Body of pancreas (tissue), 4 donors: ENCODE data around the gene SNRPA1.

ENCODE experiments used
- POLR2A ChIP-seq, 3 donors: fragments of 450-650 bp; IDR thresholded peaks; one replicate each; pipeline ENCODE4 v1.6.1; 2016; ENCODE audit warnings: antibody characterized with exemption in 3 of 3, mild to moderate bottlenecking in 2 of 3
- TF ChIP-seq, protein P1 (sequence below), 7 experiments: fragments of 450-650 bp in 4 of 7; fragments of 200-600 bp in 3 of 7; sonication (generic) in 3 of 7; IDR thresholded peaks; one replicate each; pipeline ENCODE4 v1.5.1; 2016 to 2019; ENCODE audit warnings: antibody characterized with exemption in 7 of 7

DNA sequence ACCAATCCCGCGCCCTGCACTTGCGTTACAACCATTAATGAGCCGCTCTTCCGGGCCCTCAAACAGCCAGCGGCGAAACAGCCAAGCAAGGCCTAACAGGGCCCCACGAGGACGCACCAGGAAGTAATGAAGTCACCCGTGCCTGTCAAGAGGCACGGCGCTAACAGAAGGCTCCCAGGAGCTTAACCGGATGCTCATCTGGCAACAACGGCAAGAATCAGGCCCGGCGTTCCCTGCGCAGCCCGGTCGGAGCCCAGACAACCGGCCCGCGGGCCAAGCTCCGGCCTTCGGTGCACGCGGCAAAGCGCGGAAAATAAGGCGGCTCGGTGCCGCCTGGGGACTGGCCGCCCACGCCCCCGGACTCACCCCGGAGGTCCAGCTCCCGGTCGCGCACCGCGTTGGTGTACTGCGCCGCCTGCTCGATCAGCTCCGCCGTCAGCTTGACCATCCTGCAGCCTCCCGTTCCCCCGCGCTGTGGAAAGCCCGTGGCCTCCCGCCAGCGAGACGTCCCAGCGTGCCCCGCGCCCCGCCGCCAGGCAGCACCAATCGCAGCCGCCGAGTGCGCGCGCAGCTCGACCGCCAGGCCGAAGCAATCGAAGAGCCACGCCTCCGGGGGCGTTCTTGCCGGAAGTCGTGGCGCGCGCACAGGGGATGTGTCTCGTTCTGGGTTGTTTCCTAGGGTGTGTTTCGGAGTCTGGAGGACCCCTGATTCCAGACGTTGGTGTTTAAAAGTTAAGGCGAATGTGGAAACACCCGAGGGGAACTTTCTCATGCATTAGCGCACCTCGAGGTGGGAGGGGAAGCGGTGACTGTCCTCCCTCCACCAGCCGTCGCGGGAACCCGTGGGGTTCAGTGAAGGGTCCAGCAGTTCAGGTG, at the start of gene SNRPA1:
- TF ChIP-seq POLR2A (IDR thresholded peaks at IDR 0.05) = peak; percentile 85 to 93 (median 90)
- TF ChIP-seq, protein P1, sequence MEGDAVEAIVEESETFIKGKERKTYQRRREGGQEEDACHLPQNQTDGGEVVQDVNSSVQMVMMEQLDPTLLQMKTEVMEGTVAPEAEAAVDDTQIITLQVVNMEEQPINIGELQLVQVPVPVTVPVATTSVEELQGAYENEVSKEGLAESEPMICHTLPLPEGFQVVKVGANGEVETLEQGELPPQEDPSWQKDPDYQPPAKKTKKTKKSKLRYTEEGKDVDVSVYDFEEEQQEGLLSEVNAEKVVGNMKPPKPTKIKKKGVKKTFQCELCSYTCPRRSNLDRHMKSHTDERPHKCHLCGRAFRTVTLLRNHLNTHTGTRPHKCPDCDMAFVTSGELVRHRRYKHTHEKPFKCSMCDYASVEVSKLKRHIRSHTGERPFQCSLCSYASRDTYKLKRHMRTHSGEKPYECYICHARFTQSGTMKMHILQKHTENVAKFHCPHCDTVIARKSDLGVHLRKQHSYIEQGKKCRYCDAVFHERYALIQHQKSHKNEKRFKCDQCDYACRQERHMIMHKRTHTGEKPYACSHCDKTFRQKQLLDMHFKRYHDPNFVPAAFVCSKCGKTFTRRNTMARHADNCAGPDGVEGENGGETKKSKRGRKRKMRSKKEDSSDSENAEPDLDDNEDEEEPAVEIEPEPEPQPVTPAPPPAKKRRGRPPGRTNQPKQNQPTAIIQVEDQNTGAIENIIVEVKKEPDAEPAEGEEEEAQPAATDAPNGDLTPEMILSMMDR (IDR thresholded peaks at IDR 0.05) = peak in 1 of 7 experiments; percentile 16
